ENCODE results near the gene DHX38.
"Not testable (repeated sequence)": the region's sequence is repeated elsewhere in the genome, so short reads cannot be mapped to it uniquely, and the experiment has no call there.

Gene DHX38

DNA sequence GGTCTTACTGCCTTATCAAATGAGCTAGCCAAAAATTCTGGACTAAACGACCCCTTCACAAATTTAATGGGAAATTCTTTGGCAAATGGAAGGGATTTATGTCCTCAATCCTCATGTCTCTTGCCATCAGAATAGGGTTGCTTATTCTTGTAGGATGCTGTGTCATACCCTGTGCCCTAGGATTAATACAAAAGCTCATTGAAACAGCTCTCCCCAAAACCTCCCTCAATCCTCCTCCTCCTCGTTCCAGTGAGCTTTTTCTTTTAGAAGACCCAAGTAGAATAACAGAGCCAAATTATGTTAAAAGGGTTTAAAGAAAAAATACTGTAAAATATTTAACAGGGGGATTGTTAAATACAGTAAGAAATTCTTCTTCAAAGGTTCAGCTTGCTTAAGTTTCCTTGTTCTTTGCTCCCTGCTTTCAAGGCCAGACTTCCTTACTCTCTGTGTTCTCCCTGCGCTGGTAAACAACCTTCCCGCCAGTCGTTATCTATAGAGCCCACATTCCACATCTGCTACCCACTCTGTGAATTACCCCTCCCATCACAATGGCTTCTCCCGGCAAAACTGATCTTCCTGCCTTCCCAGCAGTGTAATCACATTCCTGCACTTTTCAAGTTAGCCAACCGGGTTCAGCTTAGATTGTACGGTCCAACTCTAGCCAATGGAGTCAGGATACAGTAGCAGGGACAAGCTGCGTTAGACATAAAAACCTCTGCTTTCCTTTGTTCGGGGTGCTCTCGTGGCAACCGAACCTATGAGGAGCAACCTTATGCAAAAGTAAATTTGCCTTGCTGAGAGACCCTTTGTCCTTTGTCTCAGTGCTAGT, 20.9 kb upstream of the DHX38 start:
- H3K27me3 Mint-ChIP-seq: no peaks in the 10 kb centered on the region
- H3K4me1 Mint-ChIP-seq (ENCODE audit: low read depth): no peaks in the 10 kb centered on the region
- no peak overlapping the region for H3K4me3 Mint-ChIP-seq
- no peaks in the 10 kb centered on the region for H3K9me3 Mint-ChIP-seq
- H3K36me3 Mint-ChIP-seq (ENCODE audit: low read depth): no peaks in the 10 kb centered on the region
- H3K27ac Mint-ChIP-seq: no peak overlapping the region

DNA sequence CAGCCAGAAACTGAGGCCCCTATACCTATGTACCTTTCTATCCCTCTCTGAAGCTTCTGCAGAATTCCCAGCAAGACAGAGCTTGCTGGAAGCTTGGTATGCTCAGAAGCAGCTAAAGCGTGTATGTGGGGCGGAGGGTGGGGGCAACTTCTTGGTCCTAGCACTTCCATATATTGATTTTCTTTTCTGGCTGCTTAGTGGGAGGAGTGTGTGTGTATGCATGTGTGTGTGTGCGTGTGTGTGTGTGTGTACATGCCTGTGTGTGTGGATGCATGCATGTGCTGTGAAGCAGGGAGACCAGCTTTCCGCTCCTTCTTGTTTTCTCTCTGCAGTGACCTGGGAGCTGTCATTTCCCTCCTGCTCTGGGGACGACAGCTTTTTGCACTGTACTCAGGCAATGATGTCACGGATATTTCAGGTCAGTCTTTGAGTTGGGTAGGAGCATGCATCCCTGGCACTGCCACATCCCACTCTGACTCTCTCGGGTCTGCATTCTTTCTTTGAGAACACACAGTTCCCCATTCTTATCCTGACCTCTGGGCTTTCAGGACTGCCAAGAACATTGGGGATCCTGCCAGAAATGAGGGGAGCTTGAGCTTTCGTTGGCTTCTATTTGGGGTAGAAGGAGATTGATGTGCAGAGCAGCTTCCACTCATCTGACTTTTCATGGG, 20.0 kb upstream of the DHX38 start:
- Mint-ChIP-seq H3K4me1 (ENCODE audit: low read depth) (no peaks in the 10 kb centered on the region), H3K27ac (no peak overlapping the region), H3K36me3 (ENCODE audit: low read depth) (no peaks in the 10 kb centered on the region), H3K9me3 (no peaks in the 10 kb centered on the region), H3K4me3 (no peak overlapping the region), H3K27me3 (no peaks in the 10 kb centered on the region)

DNA sequence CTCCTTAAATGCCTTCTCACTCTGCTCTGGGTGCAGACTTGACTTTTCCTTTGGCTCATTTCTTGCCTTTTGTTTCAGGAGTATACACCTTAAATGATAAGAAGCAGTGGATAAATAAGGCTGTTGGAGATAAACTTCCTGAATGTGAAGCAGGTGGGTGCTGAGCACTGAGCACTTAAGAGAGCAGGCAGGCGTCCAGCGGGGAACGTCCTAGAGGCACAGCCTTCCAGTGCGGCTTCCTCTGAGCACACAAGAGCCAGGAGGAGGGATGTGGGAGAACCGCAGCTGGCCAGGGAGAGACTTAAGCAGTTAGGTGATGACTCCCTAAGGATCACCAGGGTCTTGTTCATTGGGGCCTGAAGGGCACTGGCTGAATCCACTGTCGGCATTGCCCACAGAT, 18.6 kb upstream of the DHX38 start:
- not testable (repeated sequence) for H3K36me3 Mint-ChIP-seq (ENCODE audit: low read depth); H3K9me3 Mint-ChIP-seq; H3K27ac Mint-ChIP-seq; H3K4me3 Mint-ChIP-seq; H3K4me1 Mint-ChIP-seq (ENCODE audit: low read depth); H3K27me3 Mint-ChIP-seq

DNA sequence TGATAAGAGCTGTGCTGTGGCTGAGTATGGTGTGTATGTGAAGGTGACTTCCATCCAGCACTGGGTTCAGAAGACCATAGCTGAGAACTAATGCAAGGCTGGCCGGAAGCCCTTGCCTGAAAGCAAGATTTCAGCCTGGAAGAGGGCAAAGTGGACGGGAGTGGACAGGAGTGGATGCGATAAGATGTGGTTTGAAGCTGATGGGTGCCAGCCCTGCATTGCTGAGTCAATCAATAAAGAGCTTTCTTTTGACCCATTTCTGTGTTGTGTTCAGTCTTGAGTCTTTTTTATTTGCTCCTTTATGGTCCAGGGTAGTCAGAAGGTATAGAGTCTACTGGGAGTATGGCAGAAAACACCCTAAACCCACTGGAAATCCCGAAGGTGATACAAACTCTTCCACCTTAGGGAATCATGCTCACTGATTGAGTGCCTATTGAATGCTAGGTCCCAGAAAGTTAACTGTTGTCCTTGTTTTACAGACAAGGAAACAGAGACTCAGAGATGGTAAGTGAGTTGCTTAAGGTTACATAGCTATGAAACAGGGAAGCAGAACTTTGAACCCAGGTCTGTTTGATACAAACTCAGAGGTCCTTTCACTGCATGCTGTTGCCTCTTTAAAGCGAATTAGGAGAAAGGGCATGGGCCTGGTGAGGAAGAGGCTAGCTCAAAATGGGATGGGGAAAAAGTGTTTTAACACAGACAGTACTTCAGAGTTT, 16.5 kb upstream of the DHX38 start:
- H3K36me3 Mint-ChIP-seq (ENCODE audit: low read depth); H3K27me3 Mint-ChIP-seq; H3K9me3 Mint-ChIP-seq; H3K27ac Mint-ChIP-seq; H3K4me3 Mint-ChIP-seq; H3K4me1 Mint-ChIP-seq (ENCODE audit: low read depth): not testable (repeated sequence)

DNA sequence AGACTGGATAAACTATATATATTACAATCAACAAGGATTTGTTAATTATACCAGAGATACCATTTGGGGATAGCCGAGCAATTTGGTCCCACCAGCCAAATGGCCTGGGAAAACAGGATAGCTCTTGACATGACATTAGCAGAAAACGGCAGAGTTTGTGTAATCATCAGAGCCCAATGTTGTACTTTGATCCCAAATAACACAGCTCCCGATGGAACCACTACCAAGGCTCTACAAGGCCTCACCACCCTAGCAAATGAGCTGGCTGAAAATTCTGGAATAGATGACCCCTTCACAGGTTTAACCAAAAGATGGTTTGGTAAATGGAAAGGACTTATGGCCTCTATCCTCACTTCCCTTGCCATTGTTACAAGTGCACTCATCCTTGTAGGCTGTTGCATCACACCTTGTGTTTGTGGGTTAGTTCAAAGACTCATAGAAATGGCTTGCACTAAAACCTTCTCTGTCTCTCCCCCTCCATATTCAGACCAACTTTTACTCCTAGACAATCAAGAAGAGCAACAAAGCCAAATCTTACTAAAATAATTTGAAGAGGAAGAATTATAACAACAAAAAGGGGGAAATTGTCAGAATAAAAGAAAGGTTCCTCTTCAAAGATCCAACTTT, 9.8 kb upstream of the DHX38 start:
- H3K9me3 Mint-ChIP-seq: peaks cover 10% of the 10 kb centered on the region

DNA sequence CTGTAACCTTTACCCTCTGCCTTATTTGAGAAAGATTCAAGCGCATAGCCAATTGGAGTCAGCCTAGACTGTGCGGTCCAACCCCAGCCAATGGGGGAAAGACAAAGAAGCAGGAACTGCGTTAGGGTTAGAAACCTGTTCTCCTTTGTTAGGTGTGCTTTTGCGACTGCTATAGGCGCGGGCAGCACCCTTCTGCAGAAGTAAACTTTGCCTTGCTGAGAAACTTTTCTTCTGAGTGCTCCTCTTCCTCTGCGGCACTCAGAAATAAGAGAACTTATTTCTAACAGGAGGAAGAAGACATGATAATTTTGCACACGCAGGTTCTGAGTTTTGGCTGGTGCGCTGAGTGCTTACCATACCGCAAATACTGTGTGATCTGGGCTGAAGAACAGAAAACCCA, 9.2 kb upstream of the DHX38 start:
- H3K27me3 Mint-ChIP-seq: no peaks in the 10 kb centered on the region
- no peak overlapping the region for H3K27ac Mint-ChIP-seq
- peaks cover 52% of the 10 kb centered on the region for H3K36me3 Mint-ChIP-seq (ENCODE audit: low read depth)
- H3K4me3 Mint-ChIP-seq: no peak overlapping the region
- H3K9me3 Mint-ChIP-seq: peaks cover 10% of the 10 kb centered on the region
- H3K4me1 Mint-ChIP-seq (ENCODE audit: low read depth): no peaks in the 10 kb centered on the region

More for the DNA sequence above, 9.8 kb upstream of the DHX38 start:
- no peaks in the 10 kb centered on the region for H3K4me1 Mint-ChIP-seq (ENCODE audit: low read depth)
- H3K36me3 Mint-ChIP-seq (ENCODE audit: low read depth): peaks cover 46% of the 10 kb centered on the region
- no peak overlapping the region for H3K4me3 Mint-ChIP-seq
- no peaks in the 10 kb centered on the region for H3K27me3 Mint-ChIP-seq
- no peak overlapping the region for H3K27ac Mint-ChIP-seq

DNA sequence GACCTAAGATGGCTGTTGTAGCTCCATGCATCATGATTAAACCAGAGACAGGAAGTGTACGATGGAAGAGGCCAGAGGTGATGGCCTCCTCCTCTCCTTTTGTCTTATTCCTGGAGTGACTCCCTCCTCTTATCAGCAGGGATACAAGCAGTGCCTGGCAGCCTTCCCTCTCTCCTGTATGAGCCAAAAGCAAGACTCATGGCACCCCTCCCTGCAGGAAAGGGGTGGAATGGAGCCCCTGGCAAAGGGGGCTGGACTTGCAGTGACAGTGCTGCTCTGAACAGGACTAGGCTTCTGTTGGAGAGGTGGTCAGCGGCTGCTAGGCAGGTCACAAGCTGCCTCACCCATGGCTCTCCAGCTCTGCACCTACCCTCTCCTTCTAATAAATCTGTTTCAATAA, 8.6 kb upstream of the DHX38 start:
- Mint-ChIP-seq H3K9me3 (peaks cover 10% of the 10 kb centered on the region), H3K27ac (no peak overlapping the region), H3K4me1 (ENCODE audit: low read depth) (peaks cover 2% of the 10 kb centered on the region), H3K4me3 (no peak overlapping the region), H3K36me3 (ENCODE audit: low read depth) (peaks cover 56% of the 10 kb centered on the region), H3K27me3 (no peaks in the 10 kb centered on the region)

DNA sequence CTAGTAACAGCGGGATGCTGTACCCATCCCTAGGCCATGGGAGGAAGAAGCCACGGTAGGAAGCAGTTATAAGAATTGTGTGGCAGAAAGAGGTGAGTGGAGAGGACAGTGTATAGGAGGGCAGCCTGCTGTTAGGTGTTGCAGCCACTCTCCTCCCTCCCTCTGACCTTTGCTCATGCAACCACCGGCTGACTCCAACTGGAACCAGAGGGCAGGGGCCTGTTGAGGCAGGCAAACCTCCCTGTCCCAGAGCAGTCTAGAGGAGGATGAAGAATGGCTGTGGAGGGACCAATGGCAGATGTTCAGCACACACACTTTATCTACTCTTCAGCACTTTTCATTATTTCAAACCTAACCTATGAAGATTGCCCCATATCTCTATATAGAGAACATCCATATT, 2.4 kb upstream of the DHX38 start:
- H3K36me3 Mint-ChIP-seq (ENCODE audit: low read depth): peaks cover 47% of the 10 kb centered on the region
- H3K27me3 Mint-ChIP-seq: no peaks in the 10 kb centered on the region
- H3K4me3 Mint-ChIP-seq: peak overlapping the region; percentile 96
- peak overlapping the region; percentile 32 for H3K27ac Mint-ChIP-seq
- peaks cover 42% of the 10 kb centered on the region for H3K4me1 Mint-ChIP-seq (ENCODE audit: low read depth)
- H3K9me3 Mint-ChIP-seq: no peaks in the 10 kb centered on the region

DNA sequence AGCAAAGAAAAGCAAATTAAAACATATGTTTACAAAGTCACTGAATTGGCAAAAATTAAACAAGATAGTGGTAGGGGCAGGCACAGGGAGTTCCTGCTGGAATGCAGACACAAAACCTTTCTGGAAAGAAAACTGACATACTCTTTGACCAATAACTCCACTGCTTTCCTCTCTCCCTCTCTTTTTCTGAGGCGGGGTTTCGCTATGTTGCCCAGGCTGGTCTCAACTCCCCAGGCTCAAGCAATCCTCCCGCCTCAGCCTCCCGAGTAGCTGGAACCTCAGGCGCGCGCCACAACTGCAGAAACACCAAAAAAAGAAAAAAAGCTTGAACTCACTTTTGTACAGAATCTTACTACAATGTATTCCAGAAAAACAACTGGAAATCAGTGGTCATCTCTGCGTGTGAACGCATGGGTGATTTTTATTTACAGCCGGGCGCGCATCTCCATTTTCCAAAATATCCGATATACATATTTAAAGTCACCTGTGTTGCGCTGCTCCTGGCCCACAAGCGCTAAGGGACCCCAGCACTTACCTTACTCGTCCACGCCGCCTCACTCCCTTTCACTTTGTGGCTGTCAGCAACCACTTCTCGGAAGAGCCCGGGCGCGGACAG, 707 bp upstream of the DHX38 start:
- Mint-ChIP-seq H3K9me3 (no peaks in the 10 kb centered on the region), H3K27ac (peak overlapping the region; percentile 91), H3K36me3 (ENCODE audit: low read depth) (peaks cover 49% of the 10 kb centered on the region), H3K4me1 (ENCODE audit: low read depth) (peaks cover 42% of the 10 kb centered on the region), H3K4me3 (peak overlapping the region; percentile 96), H3K27me3 (no peaks in the 10 kb centered on the region)

DNA sequence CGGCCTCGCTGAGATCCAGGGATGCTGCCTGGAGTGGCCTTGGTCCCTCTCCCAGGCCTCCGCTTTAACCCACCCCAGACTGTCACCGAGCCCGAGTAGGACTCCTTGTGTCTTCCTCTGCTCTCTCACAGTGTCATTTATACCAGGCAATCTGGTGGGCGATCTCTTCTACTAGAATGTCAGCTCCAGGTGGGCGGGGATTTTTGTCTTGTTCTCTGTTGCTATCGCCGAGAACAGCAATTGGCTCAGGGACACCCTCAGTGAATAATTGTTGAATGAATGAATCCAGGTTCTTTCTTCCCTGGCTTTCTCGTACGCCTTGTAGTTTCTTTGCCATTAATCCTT, 591 bp downstream of the DHX38 start:
- Mint-ChIP-seq H3K9me3 (no peaks in the 10 kb centered on the region), H3K27me3 (no peaks in the 10 kb centered on the region), H3K36me3 (ENCODE audit: low read depth) (peaks cover 48% of the 10 kb centered on the region), H3K4me1 (ENCODE audit: low read depth) (peaks cover 42% of the 10 kb centered on the region), H3K4me3 (peak overlapping the region; percentile 96), H3K27ac (peak overlapping the region; percentile 91)

DNA sequence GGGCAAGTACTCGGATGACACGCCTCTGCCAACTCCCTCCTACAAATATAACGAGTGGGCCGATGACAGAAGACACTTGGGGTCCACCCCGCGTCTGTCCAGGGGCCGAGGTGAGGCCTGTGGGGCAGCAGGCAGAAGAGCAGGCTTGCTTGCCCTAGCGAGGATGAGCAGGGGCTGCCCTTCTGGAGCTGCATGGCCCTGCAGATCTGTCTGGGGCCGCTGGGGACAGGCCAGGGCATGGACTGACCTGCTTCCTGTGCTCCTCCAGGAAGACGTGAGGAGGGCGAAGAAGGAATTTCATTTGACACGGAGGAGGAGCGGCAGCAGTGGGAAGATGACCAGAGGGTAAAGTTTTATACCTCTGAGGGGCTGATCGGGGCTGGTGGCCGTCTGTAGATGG, 5.3 kb downstream of the DHX38 start:
- Mint-ChIP-seq H3K4me3 (no peak overlapping the region), H3K4me1 (ENCODE audit: low read depth) (peaks cover 14% of the 10 kb centered on the region), H3K9me3 (no peaks in the 10 kb centered on the region), H3K27ac (no peak overlapping the region), H3K36me3 (ENCODE audit: low read depth) (peaks cover 75% of the 10 kb centered on the region), H3K27me3 (no peaks in the 10 kb centered on the region)

DNA sequence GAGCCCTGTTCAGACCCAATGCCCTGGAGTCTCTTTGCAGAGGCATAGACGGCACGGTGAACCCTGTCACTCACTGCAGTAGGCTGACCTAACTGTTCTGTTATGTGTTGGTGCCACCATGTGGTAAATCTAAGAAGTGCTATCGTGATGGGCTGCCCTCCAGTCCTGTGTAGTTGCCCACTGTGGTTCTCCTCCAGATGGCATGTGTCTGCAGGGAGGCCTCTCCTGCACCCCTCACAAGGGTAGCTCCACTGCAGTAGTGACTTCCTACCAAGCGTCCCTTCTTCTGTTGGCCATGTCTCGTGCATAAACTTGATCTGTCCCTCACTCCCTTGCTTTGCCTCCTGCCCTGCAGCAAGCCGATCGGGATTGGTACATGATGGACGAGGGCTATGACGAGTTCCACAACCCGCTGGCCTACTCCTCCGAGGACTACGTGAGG, 5.8 kb downstream of the DHX38 start:
- Mint-ChIP-seq H3K27ac (no peak overlapping the region), H3K27me3 (no peaks in the 10 kb centered on the region), H3K9me3 (no peaks in the 10 kb centered on the region), H3K4me3 (no peak overlapping the region), H3K4me1 (ENCODE audit: low read depth) (peaks cover 14% of the 10 kb centered on the region), H3K36me3 (ENCODE audit: low read depth) (peaks cover 80% of the 10 kb centered on the region)

DNA sequence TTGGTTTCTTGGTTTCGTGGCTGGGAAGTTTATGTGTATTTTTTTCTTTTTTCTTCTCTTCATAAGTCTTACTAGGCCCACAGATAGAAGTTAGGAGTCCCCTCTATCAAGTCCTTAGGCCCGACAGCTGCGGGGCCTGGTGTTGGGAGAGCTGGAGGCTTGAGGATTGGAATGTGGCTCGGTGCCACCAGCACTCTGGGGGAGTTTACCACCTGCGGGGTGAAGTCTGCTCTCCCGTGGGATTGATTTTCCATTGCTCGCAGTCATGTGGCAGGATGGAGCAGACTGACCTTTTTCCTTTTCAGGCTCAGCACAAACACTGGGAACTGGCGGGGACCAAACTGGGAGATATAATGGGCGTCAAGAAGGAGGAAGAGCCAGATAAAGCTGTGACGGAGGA, 7.5 kb downstream of the DHX38 start:
- Mint-ChIP-seq H3K27ac (no peak overlapping the region), H3K9me3 (no peaks in the 10 kb centered on the region), H3K36me3 (ENCODE audit: low read depth) (peaks cover 86% of the 10 kb centered on the region), H3K27me3 (no peaks in the 10 kb centered on the region), H3K4me1 (ENCODE audit: low read depth) (no peaks in the 10 kb centered on the region), H3K4me3 (no peak overlapping the region)

DNA sequence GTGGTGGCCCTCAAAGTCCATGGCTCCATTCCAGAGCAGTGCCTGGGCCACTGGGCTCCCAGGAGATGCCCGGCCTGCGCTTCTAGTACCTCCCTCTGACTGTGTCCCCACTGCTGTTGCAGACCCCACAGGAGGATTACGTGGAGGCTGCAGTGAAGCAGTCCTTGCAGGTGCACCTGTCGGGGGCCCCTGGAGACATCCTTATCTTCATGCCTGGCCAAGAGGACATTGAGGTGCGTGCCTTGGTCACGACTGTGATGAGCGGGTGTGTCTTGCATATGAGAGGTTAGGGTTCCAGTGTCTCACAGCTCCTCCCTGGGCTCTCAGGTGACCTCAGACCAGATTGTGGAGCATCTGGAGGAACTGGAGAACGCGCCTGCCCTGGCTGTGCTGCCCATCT, 11.3 kb downstream of the DHX38 start:
- no peak overlapping the region for H3K27ac Mint-ChIP-seq
- H3K9me3 Mint-ChIP-seq: no peaks in the 10 kb centered on the region
- H3K27me3 Mint-ChIP-seq: no peaks in the 10 kb centered on the region
- H3K4me1 Mint-ChIP-seq (ENCODE audit: low read depth): no peaks in the 10 kb centered on the region
- no peak overlapping the region for H3K4me3 Mint-ChIP-seq
- H3K36me3 Mint-ChIP-seq (ENCODE audit: low read depth): peaks cover 87% of the 10 kb centered on the region

DNA sequence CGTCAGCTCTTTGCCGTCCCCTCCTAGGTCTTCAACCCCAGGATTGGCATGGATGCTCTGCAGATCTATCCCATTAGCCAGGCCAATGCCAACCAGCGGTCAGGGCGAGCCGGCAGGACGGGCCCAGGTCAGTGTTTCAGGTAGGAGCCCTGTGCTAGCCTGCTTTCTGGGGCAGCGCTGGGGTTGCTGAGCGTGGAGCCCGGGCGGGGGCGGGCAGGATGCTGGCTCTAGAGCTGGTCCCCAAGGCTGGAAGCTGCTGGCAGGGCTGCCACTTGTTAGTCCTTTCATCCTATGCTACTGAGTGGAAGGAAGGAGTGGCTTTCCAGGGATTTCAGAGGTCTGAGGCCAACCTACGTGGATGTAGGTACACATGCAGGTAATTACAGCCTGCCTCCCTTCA, 12.3 kb downstream of the DHX38 start:
- no peaks in the 10 kb centered on the region for H3K9me3 Mint-ChIP-seq
- no peak overlapping the region for H3K4me3 Mint-ChIP-seq
- peaks cover 90% of the 10 kb centered on the region for H3K36me3 Mint-ChIP-seq (ENCODE audit: low read depth)
- H3K27ac Mint-ChIP-seq: no peak overlapping the region
- no peaks in the 10 kb centered on the region for H3K4me1 Mint-ChIP-seq (ENCODE audit: low read depth)
- H3K27me3 Mint-ChIP-seq: no peaks in the 10 kb centered on the region
